K562 (cell line): Measurements from ENCODE around the gene PTPRT. TPM values are rescaled to one million over a fixed set of nuclear protein-coding genes. Genes with fewer than 3 reads are reported as not detected.

Experiments used
- ATAC-seq: fragments of 200-7000 bp; cut with Tn5 transposase; 3 replicates; pipeline ENCODE4 v1.9.1; 2020; ENCODE audit warnings: moderate library complexity
- BruUV-seq: library from RNA; stranded (reverse); fragments of 400-500 nt; replicated peaks from 2 replicates; lab custom pipeline; 2021; lab: Mats Ljungman, UMichigan
- CTCF ChIA-PET: fragments of 300-600 bp; formaldehyde crosslinking; extraction: SDS; loops from one replicate; lab custom pipeline; 2021; ENCODE audit warnings: low intra/inter-chr PET ratio; lab: Yijun Ruan, JAX
- POLR2A ChIA-PET: fragments of 300-600, 350-650 bp; sonication (Branson Sonifier 250); formaldehyde crosslinking; extraction: SDS; loops from one replicate; lab custom pipeline; 2021; ENCODE audit warnings: antibody characterized with exemption, inconsistent platforms; lab: Yijun Ruan, JAX
- DNase-seq, 4 experiments: peaks; one replicate each; pipeline versions ENCODE4 v3.0.0 to v3.0.0-alpha.2; 2011 to 2018; ENCODE audit warnings: low spot score in 3 of 4, mixed read lengths in 3 of 4; ENCODE audit errors: extremely low read depth in 1 of 4
- FAIRE-seq: peaks from 2 replicates; lab custom pipeline; 2011; peaks lifted over from hg19 to GRCh38; lab: Jason Lieb, UNC
- H2AFZ ChIP-seq: 2 replicates; pipeline ENCODE4 v1.6.0; 2011; ENCODE audit warnings: low read depth, low read length, control low read depth, inconsistent platforms
- H3K27ac ChIP-seq: fragments of 200-600 bp; 3 replicates; pipeline ENCODE4 v1.8.0; 2011; ENCODE audit warnings: low read depth, mild to moderate bottlenecking, control low read depth, inconsistent platforms, low read length, moderate library complexity, mixed read lengths; ENCODE audit errors: extremely low read depth
- H3K27me3 ChIP-seq, 2 experiments: fragments of 300-600 bp in 1 of 2; 2 replicates in 1 of 2; 3 replicates in 1 of 2; pipeline versions ENCODE4 v1.6.0 to v1.8.0; 2011; ENCODE audit warnings: inconsistent platforms in 2 of 2, low read length in 2 of 2, mild to moderate bottlenecking in 1 of 2, mixed read lengths in 1 of 2, moderate library complexity in 1 of 2; ENCODE audit not compliant: control insufficient read depth in 2 of 2, insufficient read depth in 2 of 2
- H3K36me3 ChIP-seq: fragments of 300-600 bp; 3 replicates; pipeline ENCODE4 v1.8.0; 2011; ENCODE audit warnings: mild to moderate bottlenecking, low read length, inconsistent platforms; ENCODE audit not compliant: control insufficient read depth, insufficient read depth
- H3K4me1 ChIP-seq, 2 experiments: fragments of 200-600 bp in 1 of 2; replicated peaks in 1 of 2; 2 replicates in 1 of 2; 3 replicates in 1 of 2; pipeline versions ENCODE4 v1.5.1 to v1.8.0; 2011; ENCODE audit warnings: inconsistent platforms in 2 of 2, low read length in 2 of 2, mild to moderate bottlenecking in 1 of 2, mixed read lengths in 1 of 2, moderate library complexity in 1 of 2; ENCODE audit not compliant: control insufficient read depth in 2 of 2, insufficient read depth in 2 of 2
- H3K4me2 ChIP-seq: 2 replicates; pipeline ENCODE4 v1.6.1; 2011; ENCODE audit warnings: low read length, control low read depth, inconsistent platforms, mixed read lengths; ENCODE audit not compliant: insufficient read depth
- H3K4me3 ChIP-seq: fragments of 200-600 bp; sonication (generic), shearing (Covaris generic); 2 replicates; pipeline ENCODE4 v1.5.1; 2016; ENCODE audit warnings: control low read depth, inconsistent platforms
- H3K79me2 ChIP-seq: fragments of 200-600 bp; 3 replicates; pipeline ENCODE4 v1.8.0; 2011; ENCODE audit warnings: low read length, inconsistent platforms; ENCODE audit not compliant: control insufficient read depth, insufficient read depth
- H3K9ac ChIP-seq, 2 experiments: 2 replicates each; pipeline versions ENCODE4 v1.6.0 to v1.6.1; 2011; ENCODE audit warnings: low read depth in 2 of 2, low read length in 2 of 2, control low read depth in 1 of 2, inconsistent platforms in 1 of 2, mild to moderate bottlenecking in 1 of 2, mixed read lengths in 1 of 2; ENCODE audit not compliant: insufficient read depth in 1 of 2
- H3K9me1 ChIP-seq: one replicate; pipeline ENCODE4 v1.6.0; 2011; ENCODE audit warnings: inconsistent platforms, mild to moderate bottlenecking, low read length, moderate library complexity; ENCODE audit not compliant: control insufficient read depth, insufficient read depth
- H3K9me3 ChIP-seq: replicated peaks from 2 replicates; pipeline ENCODE4 v1.5.1; 2011; ENCODE audit warnings: low read depth, low read length, inconsistent platforms; ENCODE audit not compliant: control insufficient read depth, insufficient read depth
- H4K20me1 ChIP-seq: replicated peaks from 2 replicates; pipeline ENCODE4 v1.6.1; 2011; ENCODE audit warnings: low read length, inconsistent platforms, mixed read lengths; ENCODE audit not compliant: control insufficient read depth, insufficient read depth
- DIDO1 ChIP-seq: fragments of 450-650 bp; IDR thresholded peaks from 2 replicates; pipeline ENCODE4 v1.6.1; 2016; ENCODE audit warnings: low read depth, missing biosample characterization, missing genetic modification characterization
- GTF2B ChIP-seq: IDR thresholded peaks from 2 replicates; pipeline ENCODE4 v1.6.1; 2011; ENCODE audit not compliant: insufficient read length; ENCODE audit errors: extremely low read depth
- LCOR ChIP-seq: sonication (generic); formaldehyde crosslinking; IDR thresholded peaks from 2 replicates; pipeline ENCODE4 v1.8.0; 2022; ENCODE audit warnings: mild to moderate bottlenecking, missing genetic modification reagents
- RBFOX2 ChIP-seq: fragments of 200-400 bp; formaldehyde crosslinking; IDR thresholded peaks from 2 replicates; pipeline ENCODE4 v1.6.1; 2017; ENCODE audit warnings: low read depth, mild to moderate bottlenecking, low read length, moderate library complexity
- ZNF639 ChIP-seq, 2 experiments: fragments of 200-800 bp in 1 of 2; sonication (Bioruptor generic) in 1 of 2; sonication (generic) in 1 of 2; formaldehyde crosslinking in 1 of 2; IDR thresholded peaks in 1 of 2; conservative IDR thresholded peaks in 1 of 2; 2 replicates each; pipeline versions ENCODE4 v1.5.0 to v1.6.1; 2016 to 2020; ENCODE audit warnings: missing compliant biosample characterization in 1 of 2, missing genetic modification characterization in 1 of 2, missing genetic modification reagents in 1 of 2
- WGBS: fragments of 100-300 bp; shearing (Covaris generic); methylation state at CpG from one replicate; pipeline ENCODE4 v1.1.6; 2016; ENCODE audit warnings: low coverage, mixed read lengths; ENCODE audit not compliant: insufficient coverage; ENCODE audit errors: missing lambda C conversion rate; 5-methylcytosine and 5-hydroxymethylcytosine counted together
- in situ Hi-C: fragments of 300-500 bp; cut with MboI; formaldehyde crosslinking; loops from 4 replicates; pipeline ENCODE4 v1.15.0; 2018; ENCODE audit warnings: inconsistent platforms, mixed read lengths
- intact Hi-C: fragments of 100-400 bp; cut with micrococcal nuclease; formaldehyde crosslinking; loops from 2 replicates; pipeline ENCODE4 v1.14.2; 2022
- polyA plus RNA-seq, 8 experiments: library from polyadenylated mRNA; depleted of rRNA in 4 of 8; stranded (reverse) in 5 of 8; unstranded in 3 of 8; fragments of >200 nt; fragmentation: Nextera tagmentation in 2 of 8; fragmentation: Illumina TruSeq in 1 of 8; extraction: Ambion mirVana in 2 of 8; extraction: Trizol in 1 of 8; gene quantifications; 2 replicates each; pipeline versions ENCODE4 v1.2.1 to v1.2.3, GENCODE V29; 2011 to 2014; ENCODE audit warnings: inconsistent platforms in 1 of 8, missing spikeins in 1 of 8
- total RNA-seq, 7 experiments: library from RNA; depleted of rRNA in 6 of 7; stranded (reverse); fragments of >200 nt in 6 of 7; fragmentation: Illumina TruSeq in 2 of 7; extraction: Trizol in 2 of 7; gene quantifications; 2 replicates each; pipeline versions ENCODE4 v1.2.1 to v1.2.3, GENCODE V29; 2011 to 2021; ENCODE audit warnings: low replicate concordance in 1 of 7

The PTPRT gene
- total and polyA plus RNA-seq, 9 of the 15 experiments (the other 6 are each of a cell fraction or from before 2014, with no cell fraction given), result not detected

DNA sequence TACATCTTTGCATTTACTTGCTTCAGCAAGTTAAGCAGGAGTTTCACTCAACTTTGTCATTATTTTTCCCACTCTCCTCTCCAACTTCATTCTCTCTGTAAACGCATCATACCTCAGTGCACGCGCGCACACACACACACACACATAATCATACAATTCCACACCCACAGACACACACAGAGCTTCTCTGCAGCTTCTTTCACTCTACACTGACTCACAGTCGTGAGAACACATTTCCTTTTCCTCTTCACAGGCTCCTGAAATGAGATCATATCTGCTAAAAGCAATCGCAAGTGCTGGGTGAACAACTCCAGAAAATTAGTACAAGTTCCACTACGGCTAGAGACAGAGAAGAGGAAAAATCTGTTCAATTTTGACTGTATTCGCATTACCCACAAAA is 215.4 kb downstream of the PTPRT start:
- DNase-seq (no peak), ATAC-seq (no peak), FAIRE-seq (no peak)
- H3K27ac ChIP-seq, result no peak overlapping the region
- no peak overlapping the region for H3K4me3 ChIP-seq
- in situ Hi-C loops (no loop called here), intact Hi-C loops (no loop called here)
- H3K4me1 ChIP-seq, result no peaks in the 10 kb centered on the region
- H3K4me2 ChIP-seq, result no peak overlapping the region
- H3K79me2 ChIP-seq, result no peaks in the 10 kb centered on the region
- no TSS peak for BruUV-seq
- H2AFZ ChIP-seq, result no peak overlapping the region
- no peaks in the 10 kb centered on the region for H3K9me3 ChIP-seq
- peaks cover 0 to 2% of the 10 kb centered on the region in 2 experiments; a peak in 1 of 5 replicates for H3K27me3 ChIP-seq
- ChIA-PET CTCF (no interaction called here), POLR2A (interaction anchor here (0.5 kb wide), 1 partner anchor 129 kb away, joined by 3 read pairs; no protein-coding TSS in a partner anchor)
- no peaks in the 10 kb centered on the region for H4K20me1 ChIP-seq
- no peaks in the 10 kb centered on the region for H3K36me3 ChIP-seq
- no peak overlapping the region for H3K9ac ChIP-seq
- no peak for TF ChIP-seq RBFOX2
- H3K9me1 ChIP-seq, result no peaks in the 10 kb centered on the region
- WGBS, result 7% methylated on average over 7 of the region's 8 CpGs

- Histone ChIP-seq H3K9me1 (no peaks in the 10 kb centered on the region), H2AFZ (no peak overlapping the region), H3K4me2 (no peak overlapping the region), H3K27ac (no peak overlapping the region), H3K9ac (no peak overlapping the region), H3K27me3 (peaks cover 2 to 9% of the 10 kb centered on the region in 2 experiments; a peak in 2 of 5 replicates), H3K36me3 (no peaks in the 10 kb centered on the region), H4K20me1 (no peaks in the 10 kb centered on the region), H3K9me3 (no peaks in the 10 kb centered on the region), H3K79me2 (no peaks in the 10 kb centered on the region), H3K4me3 (no peak overlapping the region), H3K4me1 (no peaks in the 10 kb centered on the region)
- ChIA-PET POLR2A (no interaction called here), CTCF (no interaction called here)
- in situ Hi-C loops, result no loop called here
- intact Hi-C loops, result no loop called here
- 5% methylated on average over 5 of the region's 5 CpGs for WGBS
- FAIRE-seq (no peak), ATAC-seq (no peak), DNase-seq (no peak)
- BruUV-seq, result no TSS peak
- no peak for TF ChIP-seq DIDO1 (tag)
- no peak for TF ChIP-seq ZNF639 (CRISPR knock-in tag; conservative IDR thresholded peaks at IDR 0.05 in 1 of 2, IDR thresholded peaks at IDR 0.05 in 1 of 2)
- TF ChIP-seq GTF2B, result no peak
- TF ChIP-seq LCOR, result no peak
These were observed 217.1 kb downstream of the PTPRT start for GRCh38 chr20:42972591-42972990.
